DMS53 treated with DMSO at 0.1 percent for 48 hours (cell line): ENCODE measurements around the gene DPY19L3.
"Not testable (repeated sequence)": the region's sequence is repeated elsewhere in the genome, so short reads cannot be mapped to it uniquely, and the experiment has no call there.

Experiments
- DNase-seq: peaks from one replicate; lab custom pipeline; 2025; ENCODE audit not compliant: unreplicated experiment; lab: John Stamatoyannopoulos, UW

Gene DPY19L3, protein sequence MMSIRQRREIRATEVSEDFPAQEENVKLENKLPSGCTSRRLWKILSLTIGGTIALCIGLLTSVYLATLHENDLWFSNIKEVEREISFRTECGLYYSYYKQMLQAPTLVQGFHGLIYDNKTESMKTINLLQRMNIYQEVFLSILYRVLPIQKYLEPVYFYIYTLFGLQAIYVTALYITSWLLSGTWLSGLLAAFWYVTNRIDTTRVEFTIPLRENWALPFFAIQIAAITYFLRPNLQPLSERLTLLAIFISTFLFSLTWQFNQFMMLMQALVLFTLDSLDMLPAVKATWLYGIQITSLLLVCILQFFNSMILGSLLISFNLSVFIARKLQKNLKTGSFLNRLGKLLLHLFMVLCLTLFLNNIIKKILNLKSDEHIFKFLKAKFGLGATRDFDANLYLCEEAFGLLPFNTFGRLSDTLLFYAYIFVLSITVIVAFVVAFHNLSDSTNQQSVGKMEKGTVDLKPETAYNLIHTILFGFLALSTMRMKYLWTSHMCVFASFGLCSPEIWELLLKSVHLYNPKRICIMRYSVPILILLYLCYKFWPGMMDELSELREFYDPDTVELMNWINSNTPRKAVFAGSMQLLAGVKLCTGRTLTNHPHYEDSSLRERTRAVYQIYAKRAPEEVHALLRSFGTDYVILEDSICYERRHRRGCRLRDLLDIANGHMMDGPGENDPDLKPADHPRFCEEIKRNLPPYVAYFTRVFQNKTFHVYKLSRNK

DNA sequence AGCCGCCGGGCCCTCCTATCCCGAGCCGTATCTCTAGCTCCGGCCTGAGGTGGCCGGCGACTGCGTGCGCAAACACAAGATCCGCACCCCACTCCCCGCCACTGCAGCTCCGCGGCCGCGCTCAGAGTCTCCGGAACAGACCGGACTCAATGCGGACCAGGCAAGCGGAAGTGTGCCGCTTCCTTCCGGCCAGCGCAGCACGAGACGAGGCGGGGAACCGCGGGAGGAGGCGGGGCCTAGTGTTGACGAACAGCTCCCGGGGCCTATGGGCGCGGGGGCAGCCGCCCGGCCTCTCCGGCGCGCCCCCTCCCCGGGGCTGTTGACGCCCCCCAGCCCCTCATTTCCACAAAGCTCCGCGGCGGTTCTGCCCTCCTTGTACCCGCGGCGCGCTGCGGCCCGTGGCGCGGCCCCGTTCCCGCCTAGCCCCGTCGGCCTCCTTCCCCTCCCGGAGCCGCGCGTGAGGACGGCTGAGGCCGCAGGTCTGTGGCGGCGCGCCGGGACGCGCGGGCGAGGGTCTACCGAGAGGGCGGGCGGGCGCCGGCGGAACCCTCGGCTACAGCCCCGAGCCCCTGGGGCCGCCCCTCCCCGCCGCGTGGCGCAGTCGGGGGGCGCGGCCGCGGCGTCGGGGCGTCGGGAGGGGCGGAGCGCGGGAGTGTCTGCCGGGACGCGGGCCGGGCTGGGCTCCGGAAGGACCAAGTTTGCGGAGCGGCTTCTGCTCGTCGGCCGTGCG is at the start of gene DPY19L3:
DPY19L3 (plus strand) TSS at position 340 of the 730 bp plus-strand sequence. CDS start 2,484 bp downstream, outside the sequence.
- peak; percentile 49 for DNase-seq

DNA sequence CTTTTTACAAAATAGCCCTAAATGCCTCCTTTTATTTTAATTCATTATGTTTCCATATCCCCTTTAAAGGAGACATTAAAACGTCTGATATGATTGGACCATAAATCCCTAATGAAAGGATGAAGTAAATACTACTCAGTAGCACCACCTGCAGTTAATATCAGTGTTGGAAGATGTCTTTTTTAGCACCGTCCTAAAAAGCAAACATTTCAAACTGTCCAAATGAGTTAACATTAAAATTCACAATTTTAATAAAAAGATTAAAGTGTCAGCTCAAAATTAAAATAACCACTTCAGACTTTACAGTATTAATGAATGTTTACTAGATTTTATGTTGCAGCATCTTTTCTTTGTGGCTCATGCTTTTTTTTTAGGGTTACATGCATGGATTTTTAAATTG is 47.9 kb upstream of the DPY19L3 start:
- DNase-seq, result peak; percentile 0

DNA sequence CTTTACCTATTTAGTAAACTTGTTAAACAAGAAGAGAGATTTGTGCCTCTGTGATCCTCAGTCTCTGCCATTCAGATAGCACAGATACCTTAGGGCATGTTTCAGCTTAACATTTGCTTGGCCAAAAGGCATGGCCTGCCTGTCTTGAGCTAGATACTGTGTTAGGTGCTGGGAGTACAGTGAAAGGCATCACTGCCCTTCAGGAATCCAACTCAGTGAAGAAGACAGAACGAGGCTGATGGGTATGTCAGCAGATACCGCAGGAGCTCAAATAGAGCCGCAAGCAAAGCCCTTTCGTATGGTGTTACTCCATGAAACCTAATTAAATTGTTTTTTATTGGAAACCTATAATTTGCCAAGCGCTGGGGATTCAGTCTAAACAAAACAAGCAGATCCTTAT is 47.2 kb upstream of the DPY19L3 start:
- DNase-seq, result no peak

DNA sequence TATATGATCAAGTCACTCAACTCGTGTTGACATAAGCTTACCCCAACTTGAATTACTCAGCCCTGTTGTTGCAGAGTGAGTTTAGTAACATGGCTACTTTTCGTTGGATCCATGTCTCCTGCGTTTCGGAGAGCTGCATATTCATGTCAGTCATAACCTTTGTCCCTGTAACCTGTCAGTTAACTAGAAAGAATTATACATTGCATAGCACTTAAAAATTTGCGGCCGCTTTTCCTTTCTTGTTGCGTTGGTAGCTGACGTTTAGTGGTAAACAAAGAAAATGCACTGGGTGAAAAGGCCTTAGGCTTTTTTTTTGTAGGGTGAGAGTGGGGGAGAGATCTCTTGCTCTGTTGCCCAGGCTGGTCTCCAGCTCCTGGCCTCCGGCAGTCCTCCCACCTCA is 46.0 kb upstream of the DPY19L3 start:
- no peak for DNase-seq

DNA sequence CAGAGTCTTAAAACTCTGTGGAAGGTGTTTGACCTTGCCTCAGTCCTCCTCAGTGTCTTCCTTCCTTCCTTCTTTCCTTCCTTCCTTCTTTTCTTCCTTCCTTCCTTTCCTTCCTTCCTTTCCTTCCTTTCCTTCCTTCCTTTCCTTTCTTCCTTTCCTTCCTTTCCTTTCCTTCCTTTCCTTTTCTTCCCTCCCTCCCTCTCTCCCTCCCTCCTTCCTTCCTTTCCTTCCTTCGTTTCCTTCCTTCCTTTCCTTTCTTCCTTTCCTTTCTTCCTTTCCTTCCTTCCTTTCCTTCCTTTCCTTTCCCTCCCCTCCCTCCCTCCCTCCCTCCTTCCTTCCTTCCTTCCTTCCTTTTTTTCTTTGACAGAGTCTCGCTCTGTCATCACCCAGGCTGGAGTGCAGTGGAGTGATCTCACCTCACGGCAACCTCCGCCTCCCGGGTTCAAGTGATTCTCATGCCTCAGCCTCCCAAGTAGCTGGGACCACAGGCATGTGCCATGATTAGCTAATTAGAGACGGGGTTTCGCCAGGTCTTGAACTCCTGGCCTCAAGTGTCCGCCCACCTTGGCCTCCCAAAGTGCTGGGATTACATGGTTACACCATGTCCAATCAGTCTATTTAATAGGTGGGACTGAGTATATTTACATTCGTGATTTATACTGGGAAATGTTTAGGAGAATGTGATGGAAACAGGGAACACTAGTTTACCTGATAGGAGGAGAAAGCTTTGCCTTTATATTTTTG is 43.8 kb upstream of the DPY19L3 start:
- DNase-seq, result no peak

DNA sequence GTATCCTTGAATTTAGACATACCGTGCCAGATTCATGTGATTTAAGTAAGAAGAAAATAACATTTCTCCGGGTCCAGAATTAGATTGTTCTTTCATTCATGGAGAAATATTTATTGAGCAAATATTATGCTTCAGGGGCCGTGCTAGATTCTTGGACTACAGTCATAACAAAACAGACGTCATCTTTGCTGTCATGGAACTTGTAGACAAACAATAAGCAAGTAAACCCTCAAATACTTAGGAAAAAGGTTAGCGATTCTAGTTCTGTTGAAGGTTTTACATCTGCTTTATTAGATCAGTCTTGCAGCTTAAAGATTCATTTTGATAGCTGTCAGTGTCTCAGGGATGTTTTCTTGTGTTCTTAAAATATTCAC is 43.3 kb upstream of the DPY19L3 start:
- DNase-seq, result no peak

DNA sequence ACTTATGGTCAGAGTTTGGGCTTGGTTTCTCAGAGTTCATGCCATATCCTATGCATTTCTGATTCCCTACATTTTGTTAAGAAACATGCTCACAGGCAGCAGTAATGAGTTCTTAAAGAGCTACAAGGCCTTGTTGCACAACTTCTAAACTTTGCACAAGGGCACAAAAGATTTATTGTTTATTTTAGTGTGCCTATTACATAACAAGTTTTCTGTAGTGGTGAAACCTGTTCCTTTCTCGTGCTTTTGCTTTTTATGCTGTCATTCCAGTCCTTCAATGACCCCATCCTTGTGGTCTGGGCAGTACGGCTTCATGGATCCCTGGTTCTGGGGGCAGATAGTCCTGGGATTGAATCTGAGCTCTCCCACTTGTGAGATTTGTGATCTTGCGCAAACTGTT is 42.4 kb upstream of the DPY19L3 start:
- DNase-seq, result no peak

DNA sequence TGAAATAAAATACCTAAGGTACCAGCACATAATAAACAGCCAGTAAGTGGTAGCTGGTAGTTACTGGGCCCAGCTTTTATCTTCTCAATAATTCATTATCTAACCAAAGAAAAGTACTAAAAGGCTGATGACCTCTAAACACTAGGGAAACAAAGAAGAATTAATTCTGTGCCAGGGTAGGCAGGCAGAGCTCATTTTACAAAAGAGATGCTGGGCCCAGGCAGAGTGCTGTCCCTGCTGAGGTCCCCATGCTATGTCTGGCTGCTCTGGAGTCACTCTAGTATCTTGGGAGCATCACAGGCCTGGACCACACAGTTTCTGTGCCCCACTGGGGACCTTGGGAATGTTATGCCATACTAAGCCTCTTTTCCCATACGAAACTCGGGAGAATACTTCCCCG is 41.9 kb upstream of the DPY19L3 start:
- no peak for DNase-seq

DNA sequence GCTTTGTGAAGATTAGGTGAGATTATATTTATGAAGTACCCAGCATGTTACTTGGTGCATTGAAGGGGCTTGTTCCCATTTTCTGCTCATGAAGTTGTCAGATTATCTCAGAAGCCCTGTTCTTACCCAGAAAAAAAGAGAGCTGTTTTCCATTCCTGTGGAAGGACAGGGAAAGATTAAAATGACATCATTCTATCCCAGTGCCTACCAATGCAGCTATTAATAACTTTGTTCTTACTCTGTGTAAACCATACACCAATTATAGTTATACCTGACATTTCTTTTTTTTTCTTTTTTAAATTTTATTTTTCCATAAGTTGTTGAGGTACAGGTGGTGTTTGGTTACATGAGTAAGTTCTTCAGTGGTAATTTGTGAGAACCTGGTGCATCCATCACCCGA is 41.5 kb upstream of the DPY19L3 start:
- DNase-seq, result no peak

DNA sequence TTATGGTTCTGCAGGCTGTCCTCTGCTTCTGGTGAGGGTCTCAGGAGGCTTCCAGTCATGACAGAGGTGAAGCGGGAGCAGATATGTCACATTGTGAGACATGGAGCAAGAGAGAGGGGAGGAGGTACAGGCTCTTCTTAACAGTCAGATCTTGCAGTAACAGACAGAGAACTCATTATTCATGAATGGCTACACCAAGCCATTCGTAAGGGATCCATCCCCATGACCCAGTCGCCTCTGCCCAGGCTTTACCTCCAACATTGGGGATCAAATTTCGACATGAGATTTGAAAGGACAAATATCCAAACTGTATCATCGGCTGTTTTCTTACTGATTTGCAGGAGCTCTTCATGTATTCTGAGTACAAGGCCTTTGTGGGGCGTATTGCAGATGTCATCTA is 38.5 kb upstream of the DPY19L3 start:
- DNase-seq, result no peak

DNA sequence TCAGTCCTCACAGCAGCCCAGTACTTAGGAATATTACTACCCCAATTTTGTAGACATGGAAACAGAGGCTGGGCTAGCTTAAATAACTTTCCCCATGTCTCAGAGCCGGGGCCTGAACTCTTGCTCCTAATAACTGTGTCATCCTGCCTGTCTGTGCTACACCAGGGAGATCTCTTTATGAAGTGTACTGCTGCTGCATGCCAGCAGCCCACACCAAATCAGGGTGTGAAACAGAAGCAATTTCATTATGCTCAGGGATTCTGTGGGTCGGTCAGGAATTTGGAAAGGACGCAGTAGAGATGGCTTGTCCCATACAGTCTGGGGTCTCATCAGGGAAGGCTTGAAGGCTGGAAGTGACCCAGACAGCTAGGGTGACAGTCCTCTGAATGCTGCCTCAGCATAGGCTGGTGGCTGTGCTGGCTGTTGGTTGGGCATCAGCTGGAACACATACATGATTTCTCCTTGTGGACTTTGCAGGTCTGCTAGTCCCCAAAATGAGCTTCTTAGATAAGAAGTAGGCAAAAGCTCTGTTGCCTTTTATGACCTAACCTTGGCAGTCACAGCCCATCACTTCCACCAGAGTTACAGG is 37.5 kb upstream of the DPY19L3 start:
- no peak for DNase-seq

DNA sequence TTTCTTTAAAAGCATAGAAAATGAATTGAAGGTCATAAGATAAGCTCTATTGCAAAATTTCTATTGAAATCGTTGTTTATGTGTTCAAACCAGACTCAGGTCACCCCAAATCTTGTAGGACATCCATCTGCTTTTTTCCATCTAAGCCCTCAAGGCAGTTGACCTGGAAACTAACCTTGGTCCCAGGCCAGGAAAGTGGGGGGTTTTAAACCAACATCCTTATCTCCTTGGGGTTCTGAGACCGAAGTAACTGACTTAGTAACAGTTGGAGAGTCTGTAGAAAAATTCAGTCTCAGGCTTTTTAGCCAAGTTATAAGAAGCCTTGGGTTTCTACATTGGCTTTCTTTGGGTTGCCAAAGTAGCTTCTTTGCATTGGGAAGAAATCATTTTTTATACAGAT is 36.8 kb upstream of the DPY19L3 start:
- DNase-seq, result no peak

DNA sequence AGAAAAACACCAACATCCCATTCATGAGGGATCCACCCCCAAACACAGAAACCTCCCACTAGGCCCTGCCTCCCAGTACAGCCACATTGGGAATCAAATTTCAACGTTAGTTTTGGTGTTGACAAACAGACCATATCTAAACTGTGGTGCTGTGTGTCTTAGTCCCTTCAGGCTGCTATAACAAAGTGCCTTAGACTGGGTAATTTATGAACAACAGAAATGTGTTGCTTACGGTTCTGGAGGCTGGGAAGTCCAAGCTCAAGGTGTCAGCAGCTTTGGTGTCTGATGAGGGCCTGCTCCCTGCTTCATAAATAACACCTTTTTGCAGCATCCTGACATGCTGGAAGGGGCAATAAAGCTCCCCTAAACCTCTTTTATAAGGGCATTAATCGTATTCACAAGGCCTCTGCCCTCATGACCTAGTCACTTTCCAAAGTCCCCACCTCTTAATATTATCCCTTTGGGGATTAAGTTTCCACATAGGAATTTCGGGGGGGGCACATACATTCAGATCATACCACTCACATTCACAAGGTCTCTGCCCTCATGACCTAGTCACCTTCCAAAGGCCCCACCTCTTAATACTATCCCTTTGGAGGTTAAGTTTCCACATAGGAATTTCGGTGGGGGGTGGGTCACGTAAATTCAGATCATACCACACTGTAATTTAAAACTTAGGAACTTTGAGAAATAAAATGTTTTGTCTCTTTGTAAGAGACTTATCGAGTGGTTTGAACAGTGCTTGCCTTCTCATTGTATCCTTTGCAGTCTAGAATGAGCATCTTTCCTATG is 32.6 kb upstream of the DPY19L3 start:
- no peak for DNase-seq

DNA sequence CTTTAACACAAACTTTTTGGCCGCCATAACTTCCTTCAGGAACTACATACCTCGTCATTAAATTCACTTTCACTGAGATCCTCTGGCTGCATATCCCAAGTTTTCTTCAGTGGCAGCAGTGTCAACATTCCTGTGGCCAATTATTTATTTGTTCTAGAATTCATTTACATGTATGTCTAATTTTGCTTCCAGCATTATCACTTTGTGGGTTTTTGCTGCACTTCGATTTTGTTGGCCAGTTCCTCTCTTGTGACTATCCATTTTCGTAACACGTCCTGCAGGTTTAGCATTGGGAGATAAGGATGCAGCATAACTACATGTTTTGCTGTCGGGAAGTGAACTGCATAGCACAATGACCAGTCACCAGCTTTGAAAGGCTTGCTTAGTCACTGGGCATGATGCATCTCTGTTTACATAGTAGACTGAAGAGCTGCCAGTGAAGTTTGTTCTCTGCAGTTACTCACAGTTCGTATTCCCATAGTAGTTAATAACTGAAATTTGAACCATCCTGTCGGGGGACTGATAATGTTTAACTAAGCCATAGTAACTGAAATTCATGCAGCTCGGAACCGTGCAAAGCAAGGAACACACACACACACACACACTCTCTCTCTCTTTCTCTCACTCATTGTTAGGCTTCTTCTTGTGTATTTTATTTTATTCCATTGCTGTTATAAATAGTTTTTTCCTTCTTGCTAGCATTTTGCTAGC is 31.8 kb upstream of the DPY19L3 start:
- DNase-seq, result peak; percentile 94

DNA sequence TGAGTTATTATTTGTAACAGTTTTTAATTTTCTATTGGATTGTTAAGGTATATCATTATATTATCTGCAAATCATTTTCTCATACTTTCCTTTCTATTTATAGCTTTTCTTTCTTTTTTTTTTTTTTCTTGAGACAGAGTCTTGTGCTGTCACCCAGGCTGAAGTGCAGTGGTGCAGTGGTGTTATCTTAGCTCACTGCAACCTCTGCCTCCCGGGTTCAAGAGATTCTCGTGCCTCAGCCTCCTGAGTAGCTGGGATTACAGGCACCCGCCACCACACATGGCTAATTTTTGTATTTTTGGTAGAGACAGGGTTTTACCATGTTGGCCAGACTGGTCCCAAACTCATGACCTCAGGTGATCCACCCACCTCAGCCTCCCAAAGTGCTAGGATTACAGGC is 31.2 kb upstream of the DPY19L3 start:
- DNase-seq, result not testable (repeated sequence)

DNA sequence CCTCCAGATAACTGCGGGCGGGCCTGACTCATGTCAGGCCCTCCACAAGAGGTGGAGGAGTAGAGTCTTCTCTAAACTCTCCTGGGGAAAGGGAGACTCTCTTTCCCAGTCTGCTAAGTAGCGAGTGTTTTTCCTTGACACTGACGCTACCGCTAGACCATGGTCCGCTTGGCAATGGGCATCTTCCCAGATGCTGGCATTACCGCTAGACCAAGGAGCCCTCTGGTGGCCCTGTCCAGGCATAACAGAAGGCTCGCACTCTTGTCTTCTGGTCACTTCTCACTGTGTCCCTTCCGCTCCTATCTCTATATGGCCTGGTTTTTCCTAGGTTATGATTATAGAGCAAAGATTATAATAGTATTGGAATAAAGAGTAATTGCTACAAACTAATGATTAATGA is 28.5 kb upstream of the DPY19L3 start:
- DNase-seq, result not testable (repeated sequence)

DNA sequence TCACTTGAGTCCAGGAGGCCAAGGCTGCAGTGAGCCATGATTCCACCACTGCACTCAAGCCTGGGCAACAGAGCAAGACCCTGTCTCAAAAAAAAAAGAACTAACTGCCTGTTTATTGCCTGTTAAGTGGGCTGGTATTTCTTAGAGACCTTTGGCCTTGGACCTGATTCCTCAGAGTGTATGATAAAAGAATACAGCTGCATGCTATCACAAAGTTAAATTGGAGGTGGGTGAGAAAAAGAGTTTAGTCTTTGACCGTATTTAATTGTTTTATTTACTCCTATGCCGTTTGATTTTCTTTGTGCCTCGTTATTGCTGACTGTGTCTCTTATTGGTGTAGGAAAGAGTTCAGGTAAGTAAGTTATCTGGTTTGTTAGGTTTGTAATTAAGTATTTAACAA is 25.3 kb upstream of the DPY19L3 start:
- no peak for DNase-seq

DNA sequence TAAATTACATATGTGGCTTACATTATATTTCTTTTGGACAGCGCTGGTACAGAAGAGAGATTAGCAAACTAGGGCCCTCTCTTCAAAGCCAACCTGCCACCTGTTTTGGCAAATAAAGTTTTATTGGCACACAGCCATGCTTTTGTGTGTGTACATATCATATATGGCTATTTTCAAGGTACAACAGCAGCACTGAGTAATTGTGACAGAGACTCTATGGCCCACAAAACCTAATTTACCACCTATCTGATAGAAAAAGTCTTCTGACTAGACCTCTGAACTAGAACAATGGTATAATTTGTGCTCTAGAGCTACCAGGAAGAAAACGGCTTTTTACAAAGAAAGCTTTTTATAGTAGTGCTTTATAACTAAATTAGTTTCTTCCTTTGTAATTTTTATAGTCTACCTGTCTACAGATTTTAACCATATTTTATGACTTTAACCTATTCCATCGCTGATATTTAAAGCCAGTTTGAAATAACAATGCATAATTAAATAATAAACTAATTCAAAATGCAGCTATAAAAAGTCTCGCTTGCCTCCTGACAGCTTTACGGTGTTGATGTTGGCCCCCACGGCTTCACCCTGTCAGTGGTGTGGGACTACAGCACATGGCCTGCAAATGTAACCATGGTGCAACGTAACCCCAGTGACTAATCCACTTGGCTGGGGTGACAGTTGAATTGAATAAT is 17.7 kb upstream of the DPY19L3 start:
- DNase-seq, result no peak

DNA sequence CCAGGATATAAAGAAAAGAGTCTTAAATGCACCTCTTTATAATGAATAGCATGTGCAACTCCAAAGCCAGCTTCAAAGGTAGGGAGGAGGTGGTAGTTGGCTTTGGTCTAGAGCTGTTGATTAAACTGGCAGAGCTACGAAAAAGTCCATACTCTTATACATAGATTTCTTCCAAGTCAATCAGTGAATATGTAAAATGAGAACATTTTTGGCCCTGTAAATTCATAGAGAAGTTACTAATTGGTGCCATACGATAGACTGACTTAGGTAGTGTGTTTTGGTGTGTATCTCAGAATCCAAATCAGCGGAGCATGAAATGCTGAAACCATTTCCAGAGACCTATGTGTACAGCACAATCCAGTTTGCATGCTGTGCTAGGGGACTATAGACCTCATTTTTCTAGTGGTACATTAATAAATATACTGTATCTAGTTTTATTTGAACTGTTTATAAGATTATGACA is 17.1 kb upstream of the DPY19L3 start:
- no peak for DNase-seq
